ENCODE data around the gene KRTAP5-5.

The KRTAP5-5 gene

GRCh38 chr11:1647901-1648652 is 18.5 kb downstream of the KRTAP5-5 start:
- TF ChIP-seq EZH2 (IDR thresholded peaks at IDR 0.05; ENCODE audit: borderline replicate concordance, low read depth, low read length, severe bottlenecking) (no peak), CTCF (IDR thresholded peaks at IDR 0.05; ENCODE audit: borderline replicate concordance, extremely low read depth, low read length, poor library complexity, severe bottlenecking) (no peak)
- 0 out of 2 replicates have a peak, but pooled peaks cover 7% of the 10 kb centered on the region for H4K20me1 ChIP-seq (ENCODE audit: insufficient read depth, low read length)
- 0 out of 2 replicates have a peak, but pooled peaks cover 4% of the 10 kb centered on the region for H3K4me1 ChIP-seq (ENCODE audit: insufficient read depth, low read length)
- ATAC-seq (ENCODE audit: insufficient read depth, low read depth) (no peak), DNase-seq (no peak)
- no peaks in the 10 kb centered on the region for H3K9me3 ChIP-seq (ENCODE audit: insufficient read depth, low read length, severe bottlenecking)
- no peak overlapping the region for H3K9ac ChIP-seq (ENCODE audit: low read depth, low read length)
- no peak overlapping the region for H3K4me3 ChIP-seq (ENCODE audit: low read depth in 1 of 2, low read length in 2 of 2)
- no peak overlapping the region for H2AFZ ChIP-seq (ENCODE audit: low read depth, low read length)
- H3K27ac ChIP-seq (ENCODE audit: low read length): no peak overlapping the region
- H3K4me2 ChIP-seq (ENCODE audit: insufficient read depth, low read length): no peak overlapping the region
- no peaks in the 10 kb centered on the region for H3K36me3 ChIP-seq (ENCODE audit: insufficient read depth, low read length)
- H3K79me2 ChIP-seq (ENCODE audit: insufficient read depth, low read length): no peaks in the 10 kb centered on the region
- no peaks in the 10 kb centered on the region for H3K27me3 ChIP-seq (ENCODE audit: insufficient read depth, low read length, poor library complexity)

- no peaks in the 10 kb centered on the region for H3K9me3 ChIP-seq (ENCODE audit: insufficient read depth, low read length, severe bottlenecking)
- H3K9ac ChIP-seq (ENCODE audit: low read depth, low read length): no peak overlapping the region
- 0 out of 2 replicates have a peak, but pooled peaks cover 4% of the 10 kb centered on the region for H3K4me1 ChIP-seq (ENCODE audit: insufficient read depth, low read length)
- no peak overlapping the region for H3K4me3 ChIP-seq (ENCODE audit: low read depth in 1 of 2, low read length in 2 of 2)
- no peak overlapping the region for H2AFZ ChIP-seq (ENCODE audit: low read depth, low read length)
- H3K36me3 ChIP-seq (ENCODE audit: insufficient read depth, low read length): no peaks in the 10 kb centered on the region
- H3K4me2 ChIP-seq (ENCODE audit: insufficient read depth, low read length): no peak overlapping the region
- no peak for DNase-seq
- H4K20me1 ChIP-seq (ENCODE audit: insufficient read depth, low read length): 0 out of 2 replicates have a peak, but pooled peaks cover 7% of the 10 kb centered on the region
- no peak overlapping the region for H3K27ac ChIP-seq (ENCODE audit: low read length)
- no peaks in the 10 kb centered on the region for H3K79me2 ChIP-seq (ENCODE audit: insufficient read depth, low read length)
- no peak for ATAC-seq (ENCODE audit: insufficient read depth, low read depth)
- TF ChIP-seq EZH2 (IDR thresholded peaks at IDR 0.05; ENCODE audit: borderline replicate concordance, low read depth, low read length, severe bottlenecking): no peak
- no peak for TF ChIP-seq CTCF (IDR thresholded peaks at IDR 0.05; ENCODE audit: borderline replicate concordance, extremely low read depth, low read length, poor library complexity, severe bottlenecking)
- H3K27me3 ChIP-seq (ENCODE audit: insufficient read depth, low read length, poor library complexity): no peaks in the 10 kb centered on the region
Measured at GRCh38 chr11:1648653-1649420, 19.3 kb downstream of the KRTAP5-5 start.

- Histone ChIP-seq H3K4me1 (ENCODE audit: insufficient read depth, low read length) (0 out of 2 replicates have a peak, but pooled peaks cover 4% of the 10 kb centered on the region), H2AFZ (ENCODE audit: low read depth, low read length) (no peak overlapping the region), H3K9ac (ENCODE audit: low read depth, low read length) (no peak overlapping the region), H3K9me3 (ENCODE audit: insufficient read depth, low read length, severe bottlenecking) (no peaks in the 10 kb centered on the region), H3K4me2 (ENCODE audit: insufficient read depth, low read length) (no peak overlapping the region), H3K79me2 (ENCODE audit: insufficient read depth, low read length) (no peaks in the 10 kb centered on the region), H3K4me3 (ENCODE audit: low read depth in 1 of 2, low read length in 2 of 2) (no peak overlapping the region), H4K20me1 (ENCODE audit: insufficient read depth, low read length) (0 out of 2 replicates have a peak, but pooled peaks cover 7% of the 10 kb centered on the region), H3K27ac (ENCODE audit: low read length) (no peak overlapping the region), H3K27me3 (ENCODE audit: insufficient read depth, low read length, poor library complexity) (no peaks in the 10 kb centered on the region), H3K36me3 (ENCODE audit: insufficient read depth, low read length) (no peaks in the 10 kb centered on the region)
- DNase-seq (no peak), ATAC-seq (ENCODE audit: insufficient read depth, low read depth) (no peak)
- no peak for TF ChIP-seq CTCF (IDR thresholded peaks at IDR 0.05; ENCODE audit: borderline replicate concordance, extremely low read depth, low read length, poor library complexity, severe bottlenecking)
- no peak for TF ChIP-seq EZH2 (IDR thresholded peaks at IDR 0.05; ENCODE audit: borderline replicate concordance, low read depth, low read length, severe bottlenecking)
Measured at GRCh38 chr11:1650034-1650917, 20.7 kb downstream of the KRTAP5-5 start.
